Measurements from ENCODE around the gene ATPAF2. TPM values are rescaled to one million over a fixed set of nuclear protein-coding genes. Genes with fewer than 3 reads are reported as not detected.

ATPAF2 gene
- total RNA-seq, 4 donors from 2014 or later: 7.9 to 166 (median 20.6) TPM

- no peak overlapping the region for H3K4me3 ChIP-seq
- H3K27me3 ChIP-seq: no peaks in the 10 kb centered on the region
- H3K27ac ChIP-seq: no peak overlapping the region
- intact Hi-C loops (cut with DNase I; ENCODE audit: low total_unique reads): no loop called here
- TF ChIP-seq CTCF (IDR thresholded peaks at IDR 0.05): no peak
- no peak for TF ChIP-seq POLR2A (IDR thresholded peaks at IDR 0.05)
- H3K4me1 ChIP-seq: peaks cover 0 to 9% of the 10 kb centered on the region in 2 donors
- no peaks in the 10 kb centered on the region for H3K36me3 ChIP-seq
- no peak for DNase-seq
- no peaks in the 10 kb centered on the region for H3K9me3 ChIP-seq
Observed at GRCh38 chr17:18041776-18042175, 2.8 kb upstream of the ATPAF2 start.

GRCh38 chr17:18040261-18040858 lies 1.4 kb upstream of the ATPAF2 start:
- no peaks in the 10 kb centered on the region for H3K9me3 ChIP-seq
- no peaks in the 10 kb centered on the region for H3K27me3 ChIP-seq
- DNase-seq: no peak
- H3K4me1 ChIP-seq: peaks cover 0 to 9% of the 10 kb centered on the region in 2 donors
- intact Hi-C loops (cut with DNase I; ENCODE audit: low total_unique reads): no loop called here
- peak overlapping the region in 1 of 2 donors; percentile 87 for H3K27ac ChIP-seq
- no peak for TF ChIP-seq POLR2A (IDR thresholded peaks at IDR 0.05)
- no peaks in the 10 kb centered on the region for H3K36me3 ChIP-seq
- H3K4me3 ChIP-seq: peak overlapping the region; percentile 79 to 87

GRCh38 chr17:18039535-18040260 lies 730 bp upstream of the ATPAF2 start:
- Histone ChIP-seq H3K4me3 (peak overlapping the region; percentile 79 to 87), H3K4me1 (peaks cover 0 to 9% of the 10 kb centered on the region in 2 donors)
- intact Hi-C loops (cut with DNase I; ENCODE audit: low total_unique reads): no loop called here

GRCh38 chr17:18038149-18038850 lies 668 bp downstream of the ATPAF2 start:
- Histone ChIP-seq H3K27me3 (no peaks in the 10 kb centered on the region), H3K36me3 (no peaks in the 10 kb centered on the region), H3K4me3 (peak overlapping the region; percentile 79 to 87), H3K4me1 (peaks cover 0 to 9% of the 10 kb centered on the region in 2 donors), H3K9me3 (no peaks in the 10 kb centered on the region), H3K27ac (peak overlapping the region; percentile 76 to 80)
- no peak for DNase-seq
- TF ChIP-seq CTCF (IDR thresholded peaks at IDR 0.05) (no peak), POLR2A (IDR thresholded peaks at IDR 0.05) (no peak)
- intact Hi-C loops (cut with DNase I; ENCODE audit: low total_unique reads): no loop called here

More at GRCh38 chr17:18039535-18040260, 730 bp upstream of the ATPAF2 start:
- TF ChIP-seq POLR2A (IDR thresholded peaks at IDR 0.05) (no peak), CTCF (IDR thresholded peaks at IDR 0.05) (no peak)
- Histone ChIP-seq H3K27me3 (no peaks in the 10 kb centered on the region), H3K36me3 (no peaks in the 10 kb centered on the region), H3K27ac (peak overlapping the region; percentile 76 to 87), H3K9me3 (no peaks in the 10 kb centered on the region)
- DNase-seq: peak in 1 of 2 donors; percentile 31

- H3K4me3 ChIP-seq: no peak overlapping the region
- intact Hi-C loops (cut with DNase I; ENCODE audit: low total_unique reads): no loop called here
- TF ChIP-seq CTCF (IDR thresholded peaks at IDR 0.05) (no peak), POLR2A (IDR thresholded peaks at IDR 0.05) (no peak)
Observed at GRCh38 chr17:18037486-18037885, 1.5 kb downstream of the ATPAF2 start.

More at GRCh38 chr17:18037486-18037885, 1.5 kb downstream of the ATPAF2 start:
- H3K36me3 ChIP-seq: no peaks in the 10 kb centered on the region
- no peak for DNase-seq
- H3K9me3 ChIP-seq: no peaks in the 10 kb centered on the region
- H3K27ac ChIP-seq: no peak overlapping the region
- H3K27me3 ChIP-seq: no peaks in the 10 kb centered on the region
- peaks cover 0 to 9% of the 10 kb centered on the region in 2 donors for H3K4me1 ChIP-seq
